K562 (cell line): ENCODE measurements around the gene NDUFS8. TPM values are rescaled to one million over a fixed set of nuclear protein-coding genes. Genes with fewer than 3 reads are reported as not detected.
A peak's percentile ranks its signal among the peaks of the same experiment; 100 is the strongest.

ENCODE experiments used
- ATAC-seq: fragments of 200-7000 bp; cut with Tn5 transposase; 3 replicates; pipeline ENCODE4 v1.9.1; 2020; ENCODE audit warnings: moderate library complexity
- BruUV-seq: library from RNA; stranded (reverse); fragments of 400-500 nt; replicated peaks from 2 replicates; lab custom pipeline; 2021; lab: Mats Ljungman, UMichigan
- CTCF ChIA-PET: fragments of 300-600 bp; formaldehyde crosslinking; extraction: SDS; loops from one replicate; lab custom pipeline; 2021; ENCODE audit warnings: low intra/inter-chr PET ratio; lab: Yijun Ruan, JAX
- POLR2A ChIA-PET: fragments of 300-600, 350-650 bp; sonication (Branson Sonifier 250); formaldehyde crosslinking; extraction: SDS; loops from one replicate; lab custom pipeline; 2021; ENCODE audit warnings: antibody characterized with exemption, inconsistent platforms; lab: Yijun Ruan, JAX
- DNase-seq, 4 experiments: peaks; one replicate each; pipeline versions ENCODE4 v3.0.0 to v3.0.0-alpha.2; 2011 to 2018; ENCODE audit warnings: low spot score in 3 of 4, mixed read lengths in 3 of 4; ENCODE audit errors: extremely low read depth in 1 of 4
- FAIRE-seq: peaks from 2 replicates; lab custom pipeline; 2011; peaks lifted over from hg19 to GRCh38; lab: Jason Lieb, UNC
- H2AFZ ChIP-seq: 2 replicates; pipeline ENCODE4 v1.6.0; 2011; ENCODE audit warnings: low read depth, low read length, control low read depth, inconsistent platforms
- H3K27ac ChIP-seq: fragments of 200-600 bp; 3 replicates; pipeline ENCODE4 v1.8.0; 2011; ENCODE audit warnings: low read depth, mild to moderate bottlenecking, control low read depth, inconsistent platforms, low read length, moderate library complexity, mixed read lengths; ENCODE audit errors: extremely low read depth
- H3K27me3 ChIP-seq, 2 experiments: fragments of 300-600 bp in 1 of 2; 2 replicates in 1 of 2; 3 replicates in 1 of 2; pipeline versions ENCODE4 v1.6.0 to v1.8.0; 2011; ENCODE audit warnings: inconsistent platforms in 2 of 2, low read length in 2 of 2, mild to moderate bottlenecking in 1 of 2, mixed read lengths in 1 of 2, moderate library complexity in 1 of 2; ENCODE audit not compliant: control insufficient read depth in 2 of 2, insufficient read depth in 2 of 2
- H3K36me3 ChIP-seq: fragments of 300-600 bp; 3 replicates; pipeline ENCODE4 v1.8.0; 2011; ENCODE audit warnings: mild to moderate bottlenecking, low read length, inconsistent platforms; ENCODE audit not compliant: control insufficient read depth, insufficient read depth
- H3K4me1 ChIP-seq, 2 experiments: fragments of 200-600 bp in 1 of 2; replicated peaks in 1 of 2; 2 replicates in 1 of 2; 3 replicates in 1 of 2; pipeline versions ENCODE4 v1.5.1 to v1.8.0; 2011; ENCODE audit warnings: inconsistent platforms in 2 of 2, low read length in 2 of 2, mild to moderate bottlenecking in 1 of 2, mixed read lengths in 1 of 2, moderate library complexity in 1 of 2; ENCODE audit not compliant: control insufficient read depth in 2 of 2, insufficient read depth in 2 of 2
- H3K4me2 ChIP-seq: 2 replicates; pipeline ENCODE4 v1.6.1; 2011; ENCODE audit warnings: low read length, control low read depth, inconsistent platforms, mixed read lengths; ENCODE audit not compliant: insufficient read depth
- H3K4me3 ChIP-seq: fragments of 200-600 bp; sonication (generic), shearing (Covaris generic); 2 replicates; pipeline ENCODE4 v1.5.1; 2016; ENCODE audit warnings: control low read depth, inconsistent platforms
- H3K79me2 ChIP-seq: fragments of 200-600 bp; 3 replicates; pipeline ENCODE4 v1.8.0; 2011; ENCODE audit warnings: low read length, inconsistent platforms; ENCODE audit not compliant: control insufficient read depth, insufficient read depth
- H3K9ac ChIP-seq, 2 experiments: 2 replicates each; pipeline versions ENCODE4 v1.6.0 to v1.6.1; 2011; ENCODE audit warnings: low read depth in 2 of 2, low read length in 2 of 2, control low read depth in 1 of 2, inconsistent platforms in 1 of 2, mild to moderate bottlenecking in 1 of 2, mixed read lengths in 1 of 2; ENCODE audit not compliant: insufficient read depth in 1 of 2
- H3K9me1 ChIP-seq: one replicate; pipeline ENCODE4 v1.6.0; 2011; ENCODE audit warnings: inconsistent platforms, mild to moderate bottlenecking, low read length, moderate library complexity; ENCODE audit not compliant: control insufficient read depth, insufficient read depth
- H3K9me3 ChIP-seq: replicated peaks from 2 replicates; pipeline ENCODE4 v1.5.1; 2011; ENCODE audit warnings: low read depth, low read length, inconsistent platforms; ENCODE audit not compliant: control insufficient read depth, insufficient read depth
- H4K20me1 ChIP-seq: replicated peaks from 2 replicates; pipeline ENCODE4 v1.6.1; 2011; ENCODE audit warnings: low read length, inconsistent platforms, mixed read lengths; ENCODE audit not compliant: control insufficient read depth, insufficient read depth
- CBFB ChIP-seq: sonication (generic); formaldehyde crosslinking; IDR thresholded peaks from 2 replicates; pipeline ENCODE4 v1.4.0; 2020; ENCODE audit warnings: mild to moderate bottlenecking, missing genetic modification reagents
- CHD1 ChIP-seq: fragments of 200-600 bp; sonication (generic); IDR thresholded peaks from one replicate; pipeline ENCODE4 v1.6.1; 2012; ENCODE audit warnings: mild to moderate bottlenecking, moderate library complexity, low read length, inconsistent platforms
- MYNN ChIP-seq, 2 experiments: sonication (generic); formaldehyde crosslinking in 1 of 2; IDR thresholded peaks; 2 replicates each; pipeline versions ENCODE4 v1.5.0 to v1.6.1; 2016 to 2020; ENCODE audit warnings: antibody characterized with exemption in 1 of 2, missing genetic modification reagents in 1 of 2
- ZNF134 ChIP-seq: fragments of 250-450 bp; sonication (Bioruptor Pico); conservative IDR thresholded peaks from 2 replicates; pipeline ENCODE4 v1.4.0; 2020
- WGBS: fragments of 100-300 bp; shearing (Covaris generic); methylation state at CpG from one replicate; pipeline ENCODE4 v1.1.6; 2016; ENCODE audit warnings: low coverage, mixed read lengths; ENCODE audit not compliant: insufficient coverage; ENCODE audit errors: missing lambda C conversion rate; 5-methylcytosine and 5-hydroxymethylcytosine counted together
- in situ Hi-C: fragments of 300-500 bp; cut with MboI; formaldehyde crosslinking; loops from 4 replicates; pipeline ENCODE4 v1.15.0; 2018; ENCODE audit warnings: inconsistent platforms, mixed read lengths
- intact Hi-C: fragments of 100-400 bp; cut with micrococcal nuclease; formaldehyde crosslinking; loops from 2 replicates; pipeline ENCODE4 v1.14.2; 2022
- polyA plus RNA-seq, 8 experiments: library from polyadenylated mRNA; depleted of rRNA in 4 of 8; stranded (reverse) in 5 of 8; unstranded in 3 of 8; fragments of >200 nt; fragmentation: Nextera tagmentation in 2 of 8; fragmentation: Illumina TruSeq in 1 of 8; extraction: Ambion mirVana in 2 of 8; extraction: Trizol in 1 of 8; gene quantifications; 2 replicates each; pipeline versions ENCODE4 v1.2.1 to v1.2.3, GENCODE V29; 2011 to 2014; ENCODE audit warnings: inconsistent platforms in 1 of 8, missing spikeins in 1 of 8
- total RNA-seq, 7 experiments: library from RNA; depleted of rRNA in 6 of 7; stranded (reverse); fragments of >200 nt in 6 of 7; fragmentation: Illumina TruSeq in 2 of 7; extraction: Trizol in 2 of 7; gene quantifications; 2 replicates each; pipeline versions ENCODE4 v1.2.1 to v1.2.3, GENCODE V29; 2011 to 2021; ENCODE audit warnings: low replicate concordance in 1 of 7
- TF ChIP-seq, protein P1 (sequence below): sonication (generic); formaldehyde crosslinking; IDR thresholded peaks from 2 replicates; pipeline ENCODE4 v1.8.1; 2023; ENCODE audit warnings: mild to moderate bottlenecking, missing genetic modification reagents
- TF ChIP-seq, protein P2 (sequence below): IDR thresholded peaks from 3 replicates; pipeline ENCODE4 v1.6.1; 2011; ENCODE audit warnings: borderline replicate concordance, mild to moderate bottlenecking, moderate library complexity; ENCODE audit not compliant: insufficient read length; ENCODE audit errors: extremely low read depth

Gene NDUFS8
- total and polyA plus RNA-seq, 9 of the 15 experiments (the other 6 are each of a cell fraction or from before 2014, with no cell fraction given), result 36.5 to 351 (median 101) TPM

DNA sequence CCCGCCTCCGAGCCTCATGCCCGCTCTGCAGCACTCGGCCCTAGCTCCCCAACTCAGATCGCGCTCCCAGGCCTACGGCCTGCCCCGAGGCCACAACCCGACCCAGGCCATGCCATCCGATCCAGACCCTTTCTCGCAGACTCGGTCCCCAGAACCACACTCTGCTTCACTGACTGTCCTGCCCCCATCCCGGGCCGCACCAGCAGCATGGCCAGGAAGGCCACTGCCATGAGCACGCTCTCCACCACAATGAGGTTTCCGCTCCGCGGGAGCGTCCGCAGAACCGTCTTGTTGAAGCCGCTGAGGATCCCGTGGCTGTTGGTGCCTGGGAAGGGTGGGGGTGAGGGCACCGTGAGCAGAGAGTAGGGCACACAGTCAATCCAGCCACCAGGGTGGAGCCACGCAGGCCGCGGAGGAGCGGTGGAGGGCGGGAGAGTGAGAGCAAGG is 33.0 kb upstream of the NDUFS8 start:
- no peaks in the 10 kb centered on the region for H3K79me2 ChIP-seq
- BruUV-seq, result no TSS peak
- ChIA-PET CTCF (no interaction called here), POLR2A (interaction anchor here (0.6 to 1.3 kb wide), 5 partner anchors 13 to 816 kb away, joined by 3 to 6 read pairs (median 3); partner anchors contain the start of gene ALDH3B1)
- no peak overlapping the region for H2AFZ ChIP-seq
- H3K4me3 ChIP-seq, result no peak overlapping the region
- H3K27me3 ChIP-seq, result no peaks in the 10 kb centered on the region; a peak in 1 of 5 replicates
- FAIRE-seq, result no peak
- no peak overlapping the region for H3K27ac ChIP-seq
- H4K20me1 ChIP-seq, result no peaks in the 10 kb centered on the region
- in situ Hi-C loops, result no loop called here
- intact Hi-C loops, result no loop called here
- 57% methylated on average over 18 of the region's 29 CpGs for WGBS
- peak overlapping the region in 1 of 2 experiments; percentile 77; a peak in 2 of 4 replicates for H3K9ac ChIP-seq
- H3K4me2 ChIP-seq, result peak overlapping the region; percentile 89; the same call in 1 of the 2 replicates
- DNase-seq, result no peak
- TF ChIP-seq CBFB (CRISPR knock-in tag), result no peak
- TF ChIP-seq ZNF134 (CRISPR knock-in tag), result no peak
- no peak for TF ChIP-seq CHD1
- TF ChIP-seq, protein P1, sequence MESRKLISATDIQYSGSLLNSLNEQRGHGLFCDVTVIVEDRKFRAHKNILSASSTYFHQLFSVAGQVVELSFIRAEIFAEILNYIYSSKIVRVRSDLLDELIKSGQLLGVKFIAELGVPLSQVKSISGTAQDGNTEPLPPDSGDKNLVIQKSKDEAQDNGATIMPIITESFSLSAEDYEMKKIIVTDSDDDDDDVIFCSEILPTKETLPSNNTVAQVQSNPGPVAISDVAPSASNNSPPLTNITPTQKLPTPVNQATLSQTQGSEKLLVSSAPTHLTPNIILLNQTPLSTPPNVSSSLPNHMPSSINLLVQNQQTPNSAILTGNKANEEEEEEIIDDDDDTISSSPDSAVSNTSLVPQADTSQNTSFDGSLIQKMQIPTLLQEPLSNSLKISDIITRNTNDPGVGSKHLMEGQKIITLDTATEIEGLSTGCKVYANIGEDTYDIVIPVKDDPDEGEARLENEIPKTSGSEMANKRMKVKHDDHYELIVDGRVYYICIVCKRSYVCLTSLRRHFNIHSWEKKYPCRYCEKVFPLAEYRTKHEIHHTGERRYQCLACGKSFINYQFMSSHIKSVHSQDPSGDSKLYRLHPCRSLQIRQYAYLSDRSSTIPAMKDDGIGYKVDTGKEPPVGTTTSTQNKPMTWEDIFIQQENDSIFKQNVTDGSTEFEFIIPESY (CRISPR knock-in tag), result peak; percentile 34; the same call in 1 of the 2 replicates
- TF ChIP-seq, protein P2, sequence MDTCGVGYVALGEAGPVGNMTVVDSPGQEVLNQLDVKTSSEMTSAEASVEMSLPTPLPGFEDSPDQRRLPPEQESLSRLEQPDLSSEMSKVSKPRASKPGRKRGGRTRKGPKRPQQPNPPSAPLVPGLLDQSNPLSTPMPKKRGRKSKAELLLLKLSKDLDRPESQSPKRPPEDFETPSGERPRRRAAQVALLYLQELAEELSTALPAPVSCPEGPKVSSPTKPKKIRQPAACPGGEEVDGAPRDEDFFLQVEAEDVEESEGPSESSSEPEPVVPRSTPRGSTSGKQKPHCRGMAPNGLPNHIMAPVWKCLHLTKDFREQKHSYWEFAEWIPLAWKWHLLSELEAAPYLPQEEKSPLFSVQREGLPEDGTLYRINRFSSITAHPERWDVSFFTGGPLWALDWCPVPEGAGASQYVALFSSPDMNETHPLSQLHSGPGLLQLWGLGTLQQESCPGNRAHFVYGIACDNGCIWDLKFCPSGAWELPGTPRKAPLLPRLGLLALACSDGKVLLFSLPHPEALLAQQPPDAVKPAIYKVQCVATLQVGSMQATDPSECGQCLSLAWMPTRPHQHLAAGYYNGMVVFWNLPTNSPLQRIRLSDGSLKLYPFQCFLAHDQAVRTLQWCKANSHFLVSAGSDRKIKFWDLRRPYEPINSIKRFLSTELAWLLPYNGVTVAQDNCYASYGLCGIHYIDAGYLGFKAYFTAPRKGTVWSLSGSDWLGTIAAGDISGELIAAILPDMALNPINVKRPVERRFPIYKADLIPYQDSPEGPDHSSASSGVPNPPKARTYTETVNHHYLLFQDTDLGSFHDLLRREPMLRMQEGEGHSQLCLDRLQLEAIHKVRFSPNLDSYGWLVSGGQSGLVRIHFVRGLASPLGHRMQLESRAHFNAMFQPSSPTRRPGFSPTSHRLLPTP, result no peak
- TF ChIP-seq MYNN (IDR thresholded peaks at IDR 0.05), result no peak
- TF ChIP-seq MYNN (CRISPR knock-in tag; IDR thresholded peaks at IDR 0.05), result no peak
- H3K36me3 ChIP-seq, result 0 out of 3 replicates have a peak, but pooled peaks cover 2% of the 10 kb centered on the region
- H3K9me1 ChIP-seq, result no peaks in the 10 kb centered on the region
- H3K4me1 ChIP-seq, result peaks cover 8 to 35% of the 10 kb centered on the region in 2 experiments; a peak in 4 of 5 replicates
- no peaks in the 10 kb centered on the region for H3K9me3 ChIP-seq
- no peak for ATAC-seq
